ENCODE results near the gene RALGPS1.

DNA sequence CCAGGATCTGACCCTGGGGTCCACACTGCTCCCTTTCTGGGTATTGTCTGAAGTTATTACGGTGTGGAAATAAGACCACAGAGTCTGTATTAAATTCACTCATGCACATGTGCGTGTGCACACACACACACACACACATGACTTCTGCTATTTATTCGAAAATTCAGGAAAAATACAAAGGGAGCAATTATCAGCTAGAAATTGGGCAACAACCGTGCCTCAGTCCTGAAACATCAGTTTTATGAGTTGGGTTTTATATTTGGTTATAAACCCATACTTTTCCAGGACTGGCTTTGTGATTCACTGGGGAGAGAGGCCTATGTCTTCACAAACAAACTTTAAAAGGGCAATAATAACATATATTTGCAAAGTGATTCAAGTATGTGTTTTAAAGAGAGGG lies 117.7 kb downstream of the RALGPS1 start:
- TF ChIP-seq, protein P1, sequence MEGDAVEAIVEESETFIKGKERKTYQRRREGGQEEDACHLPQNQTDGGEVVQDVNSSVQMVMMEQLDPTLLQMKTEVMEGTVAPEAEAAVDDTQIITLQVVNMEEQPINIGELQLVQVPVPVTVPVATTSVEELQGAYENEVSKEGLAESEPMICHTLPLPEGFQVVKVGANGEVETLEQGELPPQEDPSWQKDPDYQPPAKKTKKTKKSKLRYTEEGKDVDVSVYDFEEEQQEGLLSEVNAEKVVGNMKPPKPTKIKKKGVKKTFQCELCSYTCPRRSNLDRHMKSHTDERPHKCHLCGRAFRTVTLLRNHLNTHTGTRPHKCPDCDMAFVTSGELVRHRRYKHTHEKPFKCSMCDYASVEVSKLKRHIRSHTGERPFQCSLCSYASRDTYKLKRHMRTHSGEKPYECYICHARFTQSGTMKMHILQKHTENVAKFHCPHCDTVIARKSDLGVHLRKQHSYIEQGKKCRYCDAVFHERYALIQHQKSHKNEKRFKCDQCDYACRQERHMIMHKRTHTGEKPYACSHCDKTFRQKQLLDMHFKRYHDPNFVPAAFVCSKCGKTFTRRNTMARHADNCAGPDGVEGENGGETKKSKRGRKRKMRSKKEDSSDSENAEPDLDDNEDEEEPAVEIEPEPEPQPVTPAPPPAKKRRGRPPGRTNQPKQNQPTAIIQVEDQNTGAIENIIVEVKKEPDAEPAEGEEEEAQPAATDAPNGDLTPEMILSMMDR (IDR thresholded peaks at IDR 0.05; ENCODE audit: low read length), result no peak
- TF ChIP-seq EZH2phosphoT487 (IDR thresholded peaks at IDR 0.05; ENCODE audit: low read length), result no peak
